Endothelial cell of umbilical vein (primary cell): ENCODE data around the gene MEF2C. TPM values are rescaled to one million over a fixed set of nuclear protein-coding genes. Genes with fewer than 3 reads are reported as not detected.

ENCODE experiments used
- BruUV-seq: library from RNA; stranded (reverse); fragments of 400-500 nt; replicated peaks from 2 replicates; lab custom pipeline; 2021; lab: Mats Ljungman, UMichigan
- CTCF ChIA-PET: fragments of 300-600, 350-600 bp; sonication (Branson Sonifier 250); formaldehyde crosslinking; loops from one replicate; lab custom pipeline; 2021; ENCODE audit warnings: antibody characterized with exemption, inconsistent platforms; lab: Charles Lee
- POLR2A ChIA-PET: fragments of 300-600, 350-600 bp; sonication (Branson Sonifier 250); formaldehyde crosslinking; loops from one replicate; lab custom pipeline; 2021; ENCODE audit warnings: antibody characterized with exemption, inconsistent platforms; lab: Charles Lee
- DNase-seq: peaks from one replicate; pipeline ENCODE4 v3.0.0-alpha.2; 2011; ENCODE audit warnings: low read depth, low spot score
- FAIRE-seq: peaks from 2 replicates; lab custom pipeline; 2011; peaks lifted over from hg19 to GRCh38; lab: Jason Lieb, UNC
- H2AFZ ChIP-seq: 2 replicates; pipeline ENCODE4 v1.6.0; 2012; ENCODE audit warnings: low read depth, low read length, control low read depth, inconsistent platforms
- H3K27ac ChIP-seq: 2 replicates; pipeline ENCODE4 v1.5.1; 2011; ENCODE audit warnings: low read depth, mild to moderate bottlenecking, control low read depth, low read length, moderate library complexity; ENCODE audit not compliant: insufficient read depth
- H3K27me3 ChIP-seq, 2 experiments: 2 replicates each; pipeline versions ENCODE4 v1.6.0 to v1.6.1; 2011; ENCODE audit warnings: low read length in 2 of 2, mixed read lengths in 1 of 2; ENCODE audit not compliant: control insufficient read depth in 2 of 2, insufficient read depth in 2 of 2
- H3K36me3 ChIP-seq, 2 experiments: 2 replicates in 1 of 2; 3 replicates in 1 of 2; pipeline ENCODE4 v1.5.1; 2011; ENCODE audit warnings: low read length in 2 of 2, mild to moderate bottlenecking in 1 of 2, moderate library complexity in 1 of 2; ENCODE audit not compliant: control insufficient read depth in 2 of 2, insufficient read depth in 2 of 2; ENCODE audit errors: extremely low read depth in 1 of 2
- H3K4me1 ChIP-seq: 3 replicates; pipeline ENCODE4 v1.5.1; 2011; ENCODE audit warnings: mild to moderate bottlenecking, low read length; ENCODE audit not compliant: control insufficient read depth, insufficient read depth; ENCODE audit errors: extremely low read depth
- H3K4me2 ChIP-seq: 2 replicates; pipeline ENCODE4 v1.6.1; 2011; ENCODE audit warnings: low read length, control low read depth, mixed read lengths; ENCODE audit not compliant: insufficient read depth
- H3K4me3 ChIP-seq, 3 experiments: fragments of 200-600 bp in 1 of 3; sonication (generic), shearing (Covaris generic) in 1 of 3; replicated peaks in 1 of 3; 2 replicates each; pipeline ENCODE4 v1.5.1; 2011 to 2016; ENCODE audit warnings: control low read depth in 3 of 3, low read length in 3 of 3, mild to moderate bottlenecking in 2 of 3, inconsistent platforms in 1 of 3, low read depth in 1 of 3, moderate library complexity in 1 of 3; ENCODE audit not compliant: insufficient read depth in 1 of 3
- H3K79me2 ChIP-seq: 2 replicates; pipeline ENCODE4 v1.6.0; 2012; ENCODE audit warnings: low read length, inconsistent platforms; ENCODE audit not compliant: control insufficient read depth, insufficient read depth
- H3K9ac ChIP-seq: replicated peaks from 2 replicates; pipeline ENCODE3; 2011; ENCODE audit warnings: low read length, control low read depth; ENCODE audit not compliant: insufficient read depth; ENCODE audit errors: extremely low read depth
- H3K9me1 ChIP-seq: replicated peaks from 3 replicates; pipeline ENCODE4 v1.6.0; 2011; ENCODE audit warnings: mild to moderate bottlenecking, low read length; ENCODE audit not compliant: control insufficient read depth, insufficient read depth; ENCODE audit errors: extremely low read depth
- H3K9me3 ChIP-seq: replicated peaks from 2 replicates; pipeline ENCODE4 v1.5.1; 2012; ENCODE audit warnings: low read length, inconsistent platforms; ENCODE audit not compliant: control insufficient read depth, insufficient read depth
- H4K20me1 ChIP-seq: replicated peaks from 2 replicates; pipeline ENCODE3; 2011; ENCODE audit warnings: mild to moderate bottlenecking, low read length; ENCODE audit not compliant: control insufficient read depth, insufficient read depth; ENCODE audit errors: extremely low read depth
- EZH2 ChIP-seq: IDR thresholded peaks from 2 replicates; pipeline ENCODE4 v1.6.1; 2012; ENCODE audit warnings: borderline replicate concordance, low read depth, mild to moderate bottlenecking, moderate library complexity, low read length, inconsistent platforms; ENCODE audit not compliant: severe bottlenecking
- FOS ChIP-seq: IDR thresholded peaks from 2 replicates; pipeline ENCODE4 v1.6.1; 2011; ENCODE audit warnings: mild to moderate bottlenecking, low read length, moderate library complexity, borderline replicate concordance; ENCODE audit not compliant: insufficient read depth
- GATA2 ChIP-seq: IDR thresholded peaks from 2 replicates; pipeline ENCODE4 v1.7.0; 2011; ENCODE audit warnings: low read depth, mild to moderate bottlenecking, moderate library complexity, mixed read lengths, low read length; ENCODE audit not compliant: insufficient read length, insufficient read depth
- JUN ChIP-seq: IDR thresholded peaks from 2 replicates; pipeline ENCODE4 v1.6.1; 2011; ENCODE audit warnings: borderline replicate concordance, low read depth; ENCODE audit not compliant: insufficient read length, insufficient read depth
- MYC ChIP-seq: IDR thresholded peaks from one replicate; pipeline ENCODE4 v1.6.1; 2011; ENCODE audit warnings: mild to moderate bottlenecking, low read depth, low read length
- POLR2AphosphoS5 ChIP-seq: IDR thresholded peaks from 2 replicates; pipeline ENCODE4 v1.6.1; 2012; ENCODE audit warnings: low read depth, mild to moderate bottlenecking, control low read depth, low read length, moderate library complexity; ENCODE audit not compliant: insufficient read depth
- dilution Hi-C: fragments of 300-500 bp; cut with MboI; formaldehyde crosslinking; loops from one replicate; pipeline ENCODE4 v1.15.0; 2019; ENCODE audit warnings: low sequenced_read_pairs; ENCODE audit not compliant: extremely low pct_ligation_motif_present
- intact Hi-C: fragments of 100-400 bp; cut with micrococcal nuclease; formaldehyde crosslinking; loops from one replicate; pipeline ENCODE4 v1.10.0; 2022
- polyA plus RNA-seq, 4 experiments: library from polyadenylated mRNA; depleted of rRNA in 3 of 4; stranded (reverse) in 3 of 4; unstranded in 1 of 4; fragments of >200 nt; gene quantifications; 2 replicates each; pipeline versions ENCODE4 v1.2.1 to v1.2.3, GENCODE V29; 2011 to 2012; ENCODE audit warnings: missing spikeins in 1 of 4
- total RNA-seq: library from RNA; stranded (reverse); gene quantifications from 2 replicates; pipeline ENCODE4 v1.2.3, GENCODE V29; 2021
- TF ChIP-seq, protein P1 (sequence below): IDR thresholded peaks from 2 replicates; pipeline ENCODE4 v1.6.1; 2011; ENCODE audit not compliant: insufficient read depth, insufficient read length
- TF ChIP-seq, protein P2 (sequence below), 2 donors: IDR thresholded peaks; 1 replicate in 1 of 2; 2 replicates in 1 of 2; pipeline ENCODE4 v1.5.1; 2011; ENCODE audit warnings: low read length in 2 of 2, mild to moderate bottlenecking in 2 of 2, moderate library complexity in 2 of 2, control low read depth in 1 of 2, inconsistent platforms in 1 of 2, low read depth in 1 of 2; ENCODE audit not compliant: insufficient read depth in 1 of 2; ENCODE audit errors: extremely low read depth in 1 of 2

MEF2C gene
- total and polyA plus RNA-seq, 2 donors (not counting 3 experiments of a cell fraction or from before 2014, with no cell fraction given): 21.2 to 67.7 TPM

DNA sequence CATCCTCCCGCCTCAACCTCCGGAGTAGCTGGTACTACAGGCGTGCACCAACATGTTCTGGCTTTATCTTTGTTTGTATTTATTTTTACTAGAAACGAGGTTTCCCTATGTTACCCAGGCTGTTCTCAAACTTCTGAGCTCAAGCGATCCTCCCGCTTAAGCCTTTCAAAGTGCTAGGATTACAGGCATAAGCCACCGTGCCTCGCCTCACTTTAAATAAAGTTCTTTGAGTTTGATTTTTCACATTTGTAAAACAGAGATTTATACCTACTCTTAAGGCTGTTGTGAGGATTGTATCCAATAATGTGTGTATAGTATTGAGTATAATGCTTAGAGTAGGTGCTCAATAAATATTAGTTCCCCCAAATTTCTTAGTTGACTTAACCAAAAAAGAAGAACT, 75.7 kb downstream of the MEF2C start:
- no peaks in the 10 kb centered on the region for H3K4me1 ChIP-seq
- H3K9me3 ChIP-seq: no peaks in the 10 kb centered on the region
- dilution Hi-C loops: no loop called here
- H3K9me1 ChIP-seq: no peaks in the 10 kb centered on the region
- ChIA-PET CTCF (no interaction called here), POLR2A (no interaction called here)
- H3K79me2 ChIP-seq: no peaks in the 10 kb centered on the region
- TF ChIP-seq, protein P1, sequence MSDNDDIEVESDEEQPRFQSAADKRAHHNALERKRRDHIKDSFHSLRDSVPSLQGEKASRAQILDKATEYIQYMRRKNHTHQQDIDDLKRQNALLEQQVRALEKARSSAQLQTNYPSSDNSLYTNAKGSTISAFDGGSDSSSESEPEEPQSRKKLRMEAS: no peak
- no peak for TF ChIP-seq MYC
- TF ChIP-seq FOS: no peak
- TF ChIP-seq, protein P2, sequence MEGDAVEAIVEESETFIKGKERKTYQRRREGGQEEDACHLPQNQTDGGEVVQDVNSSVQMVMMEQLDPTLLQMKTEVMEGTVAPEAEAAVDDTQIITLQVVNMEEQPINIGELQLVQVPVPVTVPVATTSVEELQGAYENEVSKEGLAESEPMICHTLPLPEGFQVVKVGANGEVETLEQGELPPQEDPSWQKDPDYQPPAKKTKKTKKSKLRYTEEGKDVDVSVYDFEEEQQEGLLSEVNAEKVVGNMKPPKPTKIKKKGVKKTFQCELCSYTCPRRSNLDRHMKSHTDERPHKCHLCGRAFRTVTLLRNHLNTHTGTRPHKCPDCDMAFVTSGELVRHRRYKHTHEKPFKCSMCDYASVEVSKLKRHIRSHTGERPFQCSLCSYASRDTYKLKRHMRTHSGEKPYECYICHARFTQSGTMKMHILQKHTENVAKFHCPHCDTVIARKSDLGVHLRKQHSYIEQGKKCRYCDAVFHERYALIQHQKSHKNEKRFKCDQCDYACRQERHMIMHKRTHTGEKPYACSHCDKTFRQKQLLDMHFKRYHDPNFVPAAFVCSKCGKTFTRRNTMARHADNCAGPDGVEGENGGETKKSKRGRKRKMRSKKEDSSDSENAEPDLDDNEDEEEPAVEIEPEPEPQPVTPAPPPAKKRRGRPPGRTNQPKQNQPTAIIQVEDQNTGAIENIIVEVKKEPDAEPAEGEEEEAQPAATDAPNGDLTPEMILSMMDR (IDR thresholded peaks at IDR 0.05; ENCODE audit: extremely low read depth in 1 of 2, insufficient read depth in 1 of 2, low read depth in 1 of 2, low read length in 2 of 2): no peak
- TF ChIP-seq EZH2: no peak
- TF ChIP-seq POLR2AphosphoS5: no peak
- TF ChIP-seq GATA2: no peak
- TF ChIP-seq JUN: no peak
- DNase-seq (no peak), FAIRE-seq (no peak)
- no peaks in the 10 kb centered on the region for H3K27me3 ChIP-seq
- no peak overlapping the region for H2AFZ ChIP-seq
- no peak overlapping the region for H3K9ac ChIP-seq
- H4K20me1 ChIP-seq: no peaks in the 10 kb centered on the region
- intact Hi-C loops: no loop called here
- H3K4me2 ChIP-seq: no peak overlapping the region
- BruUV-seq: no TSS peak
- no peak overlapping the region for H3K4me3 ChIP-seq
- no peak overlapping the region for H3K27ac ChIP-seq
- H3K36me3 ChIP-seq: peaks cover 0 to 2% of the 10 kb centered on the region in 2 experiments
